SK-N-MC (cell line): ENCODE data around the gene CCDC60.

Experiments
- EZH2 ChIP-seq: fragments of 200-600 bp; sonication (generic); IDR thresholded peaks from one replicate; pipeline ENCODE4 v1.6.1; 2017; ENCODE audit warnings: antibody characterized with exemption
- POLR2AphosphoS5 ChIP-seq: IDR thresholded peaks from 2 replicates; pipeline ENCODE4 v1.6.1; 2012; ENCODE audit warnings: mild to moderate bottlenecking, low read depth, low read length, borderline replicate concordance

DNA sequence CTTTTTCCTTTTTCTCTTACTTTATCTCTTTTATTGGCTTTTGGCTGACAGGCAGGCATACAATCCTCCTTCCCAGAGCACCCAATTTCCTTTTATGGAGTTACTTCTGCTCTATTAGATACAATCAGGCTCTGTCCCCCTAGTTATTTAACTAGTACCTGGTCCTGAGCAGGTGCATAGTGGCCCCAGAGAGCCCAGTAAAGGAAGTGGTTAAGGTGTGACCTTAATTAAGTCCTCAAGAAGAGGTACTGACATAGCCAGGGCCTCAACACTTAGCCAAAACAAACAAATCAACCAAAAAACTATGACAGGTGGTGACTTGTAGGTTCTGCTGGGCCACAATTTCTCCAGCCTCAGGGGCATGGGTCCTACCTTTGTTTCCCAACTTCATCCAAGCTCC, 82.9 kb downstream of the CCDC60 start:
- TF ChIP-seq EZH2 (no peak), POLR2AphosphoS5 (no peak)
